Endothelial cell of umbilical vein (primary cell): ENCODE data around the gene DSE. TPM values are rescaled to one million over a fixed set of nuclear protein-coding genes. Genes with fewer than 3 reads are reported as not detected.

Experiments
- BruUV-seq: library from RNA; stranded (reverse); fragments of 400-500 nt; replicated peaks from 2 replicates; lab custom pipeline; 2021; lab: Mats Ljungman, UMichigan
- CTCF ChIA-PET: fragments of 300-600, 350-600 bp; sonication (Branson Sonifier 250); formaldehyde crosslinking; loops from one replicate; lab custom pipeline; 2021; ENCODE audit warnings: antibody characterized with exemption, inconsistent platforms; lab: Charles Lee
- POLR2A ChIA-PET: fragments of 300-600, 350-600 bp; sonication (Branson Sonifier 250); formaldehyde crosslinking; loops from one replicate; lab custom pipeline; 2021; ENCODE audit warnings: antibody characterized with exemption, inconsistent platforms; lab: Charles Lee
- DNase-seq: peaks from one replicate; pipeline ENCODE4 v3.0.0-alpha.2; 2011; ENCODE audit warnings: low read depth, low spot score
- FAIRE-seq: peaks from 2 replicates; lab custom pipeline; 2011; peaks lifted over from hg19 to GRCh38; lab: Jason Lieb, UNC
- H2AFZ ChIP-seq: 2 replicates; pipeline ENCODE4 v1.6.0; 2012; ENCODE audit warnings: low read depth, low read length, control low read depth, inconsistent platforms
- H3K27ac ChIP-seq: 2 replicates; pipeline ENCODE4 v1.5.1; 2011; ENCODE audit warnings: low read depth, mild to moderate bottlenecking, control low read depth, low read length, moderate library complexity; ENCODE audit not compliant: insufficient read depth
- H3K27me3 ChIP-seq, 2 experiments: 2 replicates each; pipeline versions ENCODE4 v1.6.0 to v1.6.1; 2011; ENCODE audit warnings: low read length in 2 of 2, mixed read lengths in 1 of 2; ENCODE audit not compliant: control insufficient read depth in 2 of 2, insufficient read depth in 2 of 2
- H3K36me3 ChIP-seq, 2 experiments: 2 replicates in 1 of 2; 3 replicates in 1 of 2; pipeline ENCODE4 v1.5.1; 2011; ENCODE audit warnings: low read length in 2 of 2, mild to moderate bottlenecking in 1 of 2, moderate library complexity in 1 of 2; ENCODE audit not compliant: control insufficient read depth in 2 of 2, insufficient read depth in 2 of 2; ENCODE audit errors: extremely low read depth in 1 of 2
- H3K4me1 ChIP-seq: 3 replicates; pipeline ENCODE4 v1.5.1; 2011; ENCODE audit warnings: mild to moderate bottlenecking, low read length; ENCODE audit not compliant: control insufficient read depth, insufficient read depth; ENCODE audit errors: extremely low read depth
- H3K4me2 ChIP-seq: 2 replicates; pipeline ENCODE4 v1.6.1; 2011; ENCODE audit warnings: low read length, control low read depth, mixed read lengths; ENCODE audit not compliant: insufficient read depth
- H3K4me3 ChIP-seq, 3 experiments: fragments of 200-600 bp in 1 of 3; sonication (generic), shearing (Covaris generic) in 1 of 3; replicated peaks in 1 of 3; 2 replicates each; pipeline ENCODE4 v1.5.1; 2011 to 2016; ENCODE audit warnings: control low read depth in 3 of 3, low read length in 3 of 3, mild to moderate bottlenecking in 2 of 3, inconsistent platforms in 1 of 3, low read depth in 1 of 3, moderate library complexity in 1 of 3; ENCODE audit not compliant: insufficient read depth in 1 of 3
- H3K79me2 ChIP-seq: 2 replicates; pipeline ENCODE4 v1.6.0; 2012; ENCODE audit warnings: low read length, inconsistent platforms; ENCODE audit not compliant: control insufficient read depth, insufficient read depth
- H3K9ac ChIP-seq: replicated peaks from 2 replicates; pipeline ENCODE3; 2011; ENCODE audit warnings: low read length, control low read depth; ENCODE audit not compliant: insufficient read depth; ENCODE audit errors: extremely low read depth
- H3K9me1 ChIP-seq: replicated peaks from 3 replicates; pipeline ENCODE4 v1.6.0; 2011; ENCODE audit warnings: mild to moderate bottlenecking, low read length; ENCODE audit not compliant: control insufficient read depth, insufficient read depth; ENCODE audit errors: extremely low read depth
- H3K9me3 ChIP-seq: replicated peaks from 2 replicates; pipeline ENCODE4 v1.5.1; 2012; ENCODE audit warnings: low read length, inconsistent platforms; ENCODE audit not compliant: control insufficient read depth, insufficient read depth
- H4K20me1 ChIP-seq: replicated peaks from 2 replicates; pipeline ENCODE3; 2011; ENCODE audit warnings: mild to moderate bottlenecking, low read length; ENCODE audit not compliant: control insufficient read depth, insufficient read depth; ENCODE audit errors: extremely low read depth
- EZH2 ChIP-seq: IDR thresholded peaks from 2 replicates; pipeline ENCODE4 v1.6.1; 2012; ENCODE audit warnings: borderline replicate concordance, low read depth, mild to moderate bottlenecking, moderate library complexity, low read length, inconsistent platforms; ENCODE audit not compliant: severe bottlenecking
- FOS ChIP-seq: IDR thresholded peaks from 2 replicates; pipeline ENCODE4 v1.6.1; 2011; ENCODE audit warnings: mild to moderate bottlenecking, low read length, moderate library complexity, borderline replicate concordance; ENCODE audit not compliant: insufficient read depth
- GATA2 ChIP-seq: IDR thresholded peaks from 2 replicates; pipeline ENCODE4 v1.7.0; 2011; ENCODE audit warnings: low read depth, mild to moderate bottlenecking, moderate library complexity, mixed read lengths, low read length; ENCODE audit not compliant: insufficient read length, insufficient read depth
- JUN ChIP-seq: IDR thresholded peaks from 2 replicates; pipeline ENCODE4 v1.6.1; 2011; ENCODE audit warnings: borderline replicate concordance, low read depth; ENCODE audit not compliant: insufficient read length, insufficient read depth
- MYC ChIP-seq: IDR thresholded peaks from one replicate; pipeline ENCODE4 v1.6.1; 2011; ENCODE audit warnings: mild to moderate bottlenecking, low read depth, low read length
- POLR2A ChIP-seq: IDR thresholded peaks from 2 replicates; pipeline ENCODE4 v1.6.1; 2012; ENCODE audit warnings: low read depth, mild to moderate bottlenecking, control low read depth, low read length
- POLR2AphosphoS5 ChIP-seq: IDR thresholded peaks from 2 replicates; pipeline ENCODE4 v1.6.1; 2012; ENCODE audit warnings: low read depth, mild to moderate bottlenecking, control low read depth, low read length, moderate library complexity; ENCODE audit not compliant: insufficient read depth
- dilution Hi-C: fragments of 300-500 bp; cut with MboI; formaldehyde crosslinking; loops from one replicate; pipeline ENCODE4 v1.15.0; 2019; ENCODE audit warnings: low sequenced_read_pairs; ENCODE audit not compliant: extremely low pct_ligation_motif_present
- intact Hi-C: fragments of 100-400 bp; cut with micrococcal nuclease; formaldehyde crosslinking; loops from one replicate; pipeline ENCODE4 v1.10.0; 2022
- polyA plus RNA-seq, 4 experiments: library from polyadenylated mRNA; depleted of rRNA in 3 of 4; stranded (reverse) in 3 of 4; unstranded in 1 of 4; fragments of >200 nt; gene quantifications; 2 replicates each; pipeline versions ENCODE4 v1.2.1 to v1.2.3, GENCODE V29; 2011 to 2012; ENCODE audit warnings: missing spikeins in 1 of 4
- total RNA-seq: library from RNA; stranded (reverse); gene quantifications from 2 replicates; pipeline ENCODE4 v1.2.3, GENCODE V29; 2021
- TF ChIP-seq, protein P1 (sequence below): IDR thresholded peaks from 2 replicates; pipeline ENCODE4 v1.6.1; 2011; ENCODE audit not compliant: insufficient read depth, insufficient read length
- TF ChIP-seq, protein P2 (sequence below), 2 donors: IDR thresholded peaks; 1 replicate in 1 of 2; 2 replicates in 1 of 2; pipeline ENCODE4 v1.5.1; 2011; ENCODE audit warnings: low read length in 2 of 2, mild to moderate bottlenecking in 2 of 2, moderate library complexity in 2 of 2, control low read depth in 1 of 2, inconsistent platforms in 1 of 2, low read depth in 1 of 2; ENCODE audit not compliant: insufficient read depth in 1 of 2; ENCODE audit errors: extremely low read depth in 1 of 2

The DSE gene
- total and polyA plus RNA-seq, 2 donors (not counting 3 experiments of a cell fraction or from before 2014, with no cell fraction given): 12.0 to 25.0 TPM

DNA sequence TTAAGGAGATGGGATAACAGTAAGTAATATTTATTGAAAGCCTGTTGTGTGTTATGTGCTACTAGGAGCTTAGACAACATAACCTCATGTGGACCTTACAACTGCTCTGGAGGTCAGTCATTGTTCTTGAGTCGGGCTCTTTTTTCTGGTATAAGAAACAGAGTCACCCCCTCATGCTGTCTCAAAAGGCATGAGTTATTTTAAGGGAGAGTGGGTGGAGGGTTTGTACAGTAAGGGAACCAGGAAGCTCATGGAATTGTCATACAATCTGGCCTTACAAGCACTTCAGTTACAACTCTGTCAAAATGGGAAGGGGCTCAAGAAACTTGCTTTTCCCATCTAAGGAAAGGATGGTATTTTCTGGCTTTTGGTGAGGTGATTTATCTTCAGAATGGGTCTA, 16.5 kb upstream of the DSE start:
- Histone ChIP-seq H3K79me2 (no peaks in the 10 kb centered on the region), H3K27me3 (no peaks in the 10 kb centered on the region), H3K4me3 (no peak overlapping the region), H3K36me3 (no peaks in the 10 kb centered on the region), H3K9ac (no peak overlapping the region), H3K9me3 (no peaks in the 10 kb centered on the region), H2AFZ (no peak overlapping the region), H4K20me1 (no peaks in the 10 kb centered on the region), H3K4me2 (no peak overlapping the region), H3K27ac (no peak overlapping the region), H3K9me1 (no peaks in the 10 kb centered on the region), H3K4me1 (no peaks in the 10 kb centered on the region)
- ChIA-PET POLR2A (no interaction called here), CTCF (interaction anchor here (1.6 kb wide), 1 partner anchor 67 kb away, joined by 5 read pairs; no protein-coding TSS in a partner anchor)
- no TSS peak for BruUV-seq
- no peak for FAIRE-seq
- dilution Hi-C loops (no loop called here), intact Hi-C loops (no loop called here)
- no peak for DNase-seq
- TF ChIP-seq POLR2A (no peak), FOS (no peak), POLR2AphosphoS5 (no peak), JUN (no peak), MYC (no peak), GATA2 (no peak), EZH2 (no peak)
- TF ChIP-seq, protein P1, sequence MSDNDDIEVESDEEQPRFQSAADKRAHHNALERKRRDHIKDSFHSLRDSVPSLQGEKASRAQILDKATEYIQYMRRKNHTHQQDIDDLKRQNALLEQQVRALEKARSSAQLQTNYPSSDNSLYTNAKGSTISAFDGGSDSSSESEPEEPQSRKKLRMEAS: no peak
- TF ChIP-seq, protein P2, sequence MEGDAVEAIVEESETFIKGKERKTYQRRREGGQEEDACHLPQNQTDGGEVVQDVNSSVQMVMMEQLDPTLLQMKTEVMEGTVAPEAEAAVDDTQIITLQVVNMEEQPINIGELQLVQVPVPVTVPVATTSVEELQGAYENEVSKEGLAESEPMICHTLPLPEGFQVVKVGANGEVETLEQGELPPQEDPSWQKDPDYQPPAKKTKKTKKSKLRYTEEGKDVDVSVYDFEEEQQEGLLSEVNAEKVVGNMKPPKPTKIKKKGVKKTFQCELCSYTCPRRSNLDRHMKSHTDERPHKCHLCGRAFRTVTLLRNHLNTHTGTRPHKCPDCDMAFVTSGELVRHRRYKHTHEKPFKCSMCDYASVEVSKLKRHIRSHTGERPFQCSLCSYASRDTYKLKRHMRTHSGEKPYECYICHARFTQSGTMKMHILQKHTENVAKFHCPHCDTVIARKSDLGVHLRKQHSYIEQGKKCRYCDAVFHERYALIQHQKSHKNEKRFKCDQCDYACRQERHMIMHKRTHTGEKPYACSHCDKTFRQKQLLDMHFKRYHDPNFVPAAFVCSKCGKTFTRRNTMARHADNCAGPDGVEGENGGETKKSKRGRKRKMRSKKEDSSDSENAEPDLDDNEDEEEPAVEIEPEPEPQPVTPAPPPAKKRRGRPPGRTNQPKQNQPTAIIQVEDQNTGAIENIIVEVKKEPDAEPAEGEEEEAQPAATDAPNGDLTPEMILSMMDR (IDR thresholded peaks at IDR 0.05; ENCODE audit: extremely low read depth in 1 of 2, insufficient read depth in 1 of 2, low read depth in 1 of 2, low read length in 2 of 2): no peak
